ENCODE data around the gene RAMP3.

DNA sequence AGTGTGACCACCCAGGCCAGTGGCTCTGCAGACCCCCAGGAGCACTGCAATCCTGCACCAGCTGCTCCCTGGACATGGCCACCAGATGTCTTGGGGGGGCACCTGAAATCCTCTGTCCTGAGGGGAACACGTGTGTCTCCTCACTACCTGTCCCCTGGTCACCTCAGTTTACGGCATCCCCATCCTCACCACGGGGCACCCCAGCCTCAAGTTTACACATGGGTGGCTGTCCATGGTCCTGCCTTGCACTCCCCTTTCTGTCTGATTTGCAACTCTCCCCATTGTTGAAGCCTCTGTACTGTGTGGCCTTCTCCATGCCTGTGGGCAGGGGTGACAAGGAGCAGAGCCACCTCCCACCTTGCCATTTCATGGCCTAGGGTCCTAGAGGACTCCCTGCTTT, 67.2 kb downstream of the RAMP3 start:
- no peak for TF ChIP-seq POLR2A (IDR thresholded peaks at IDR 0.05)
- TF ChIP-seq POLR2AphosphoS5 (IDR thresholded peaks at IDR 0.05): no peak
- no peak for TF ChIP-seq CTCF (IDR thresholded peaks at IDR 0.05)

Data from prostate gland (tissue), 2 donors.